SU-DHL-6 (cell line): Measurements from ENCODE around the gene RAI14.

Experiments used
- EZH2phosphoT487 ChIP-seq: fragments of 200-600 bp; sonication (generic), shearing (Covaris generic); conservative IDR thresholded peaks from 2 replicates; pipeline ENCODE4 v1.6.1; 2018; ENCODE audit warnings: mild to moderate bottlenecking, antibody characterized with exemption, low read length, moderate library complexity, mixed read lengths
- TF ChIP-seq, protein P1 (sequence below): fragments of 200-600 bp; sonication (generic); IDR thresholded peaks from one replicate; pipeline ENCODE4 v1.5.1; 2017; ENCODE audit warnings: antibody characterized with exemption, mild to moderate bottlenecking, low read length, moderate library complexity; ENCODE audit not compliant: insufficient read depth, poor library complexity, severe bottlenecking

DNA sequence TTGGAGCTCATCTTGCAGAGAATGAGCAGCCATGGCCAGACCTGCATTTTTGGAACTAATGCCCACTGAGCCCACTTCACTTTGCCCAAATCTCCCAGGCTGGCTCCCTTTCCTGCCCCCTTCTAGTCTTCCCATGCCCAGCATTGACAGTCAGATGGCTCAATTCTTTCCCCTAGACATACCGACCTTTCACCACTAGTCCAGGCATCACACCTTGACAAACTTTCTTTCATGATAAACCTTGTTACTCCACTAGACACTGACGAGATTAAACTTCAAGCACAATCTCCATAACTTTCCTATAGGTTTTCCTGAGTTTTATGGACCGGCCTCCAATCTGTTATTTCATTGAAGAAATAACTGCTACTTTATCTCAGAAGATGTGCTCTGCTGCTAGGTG, 47.8 kb upstream of the RAI14 start:
- TF ChIP-seq, protein P1, sequence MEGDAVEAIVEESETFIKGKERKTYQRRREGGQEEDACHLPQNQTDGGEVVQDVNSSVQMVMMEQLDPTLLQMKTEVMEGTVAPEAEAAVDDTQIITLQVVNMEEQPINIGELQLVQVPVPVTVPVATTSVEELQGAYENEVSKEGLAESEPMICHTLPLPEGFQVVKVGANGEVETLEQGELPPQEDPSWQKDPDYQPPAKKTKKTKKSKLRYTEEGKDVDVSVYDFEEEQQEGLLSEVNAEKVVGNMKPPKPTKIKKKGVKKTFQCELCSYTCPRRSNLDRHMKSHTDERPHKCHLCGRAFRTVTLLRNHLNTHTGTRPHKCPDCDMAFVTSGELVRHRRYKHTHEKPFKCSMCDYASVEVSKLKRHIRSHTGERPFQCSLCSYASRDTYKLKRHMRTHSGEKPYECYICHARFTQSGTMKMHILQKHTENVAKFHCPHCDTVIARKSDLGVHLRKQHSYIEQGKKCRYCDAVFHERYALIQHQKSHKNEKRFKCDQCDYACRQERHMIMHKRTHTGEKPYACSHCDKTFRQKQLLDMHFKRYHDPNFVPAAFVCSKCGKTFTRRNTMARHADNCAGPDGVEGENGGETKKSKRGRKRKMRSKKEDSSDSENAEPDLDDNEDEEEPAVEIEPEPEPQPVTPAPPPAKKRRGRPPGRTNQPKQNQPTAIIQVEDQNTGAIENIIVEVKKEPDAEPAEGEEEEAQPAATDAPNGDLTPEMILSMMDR, result no peak
- no peak for TF ChIP-seq EZH2phosphoT487
